Loucy (cell line): ENCODE results near the gene ZBTB16.

ENCODE experiments used
- CTCF ChIP-seq: fragments of 200-600 bp; sonication (generic); conservative IDR thresholded peaks from 2 replicates; pipeline ENCODE4 v1.5.1; 2014; ENCODE audit warnings: mild to moderate bottlenecking, antibody characterized with exemption, low read length
- EZH2phosphoT487 ChIP-seq: fragments of 200-600 bp; IDR thresholded peaks from 2 replicates; pipeline ENCODE4 v1.6.1; 2018; ENCODE audit warnings: antibody characterized with exemption, mild to moderate bottlenecking, moderate library complexity, borderline replicate concordance

- TF ChIP-seq CTCF (no peak), EZH2phosphoT487 (no peak)
Observed at GRCh38 chr11:114226356-114226755, 166.8 kb downstream of the ZBTB16 start.
